ENCODE measurements around the gene HYAL4.
"Not testable (repeated sequence)": the region's sequence is repeated elsewhere in the genome, so short reads cannot be mapped to it uniquely, and the experiment has no call there.

HYAL4 gene, protein sequence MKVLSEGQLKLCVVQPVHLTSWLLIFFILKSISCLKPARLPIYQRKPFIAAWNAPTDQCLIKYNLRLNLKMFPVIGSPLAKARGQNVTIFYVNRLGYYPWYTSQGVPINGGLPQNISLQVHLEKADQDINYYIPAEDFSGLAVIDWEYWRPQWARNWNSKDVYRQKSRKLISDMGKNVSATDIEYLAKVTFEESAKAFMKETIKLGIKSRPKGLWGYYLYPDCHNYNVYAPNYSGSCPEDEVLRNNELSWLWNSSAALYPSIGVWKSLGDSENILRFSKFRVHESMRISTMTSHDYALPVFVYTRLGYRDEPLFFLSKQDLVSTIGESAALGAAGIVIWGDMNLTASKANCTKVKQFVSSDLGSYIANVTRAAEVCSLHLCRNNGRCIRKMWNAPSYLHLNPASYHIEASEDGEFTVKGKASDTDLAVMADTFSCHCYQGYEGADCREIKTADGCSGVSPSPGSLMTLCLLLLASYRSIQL

DNA sequence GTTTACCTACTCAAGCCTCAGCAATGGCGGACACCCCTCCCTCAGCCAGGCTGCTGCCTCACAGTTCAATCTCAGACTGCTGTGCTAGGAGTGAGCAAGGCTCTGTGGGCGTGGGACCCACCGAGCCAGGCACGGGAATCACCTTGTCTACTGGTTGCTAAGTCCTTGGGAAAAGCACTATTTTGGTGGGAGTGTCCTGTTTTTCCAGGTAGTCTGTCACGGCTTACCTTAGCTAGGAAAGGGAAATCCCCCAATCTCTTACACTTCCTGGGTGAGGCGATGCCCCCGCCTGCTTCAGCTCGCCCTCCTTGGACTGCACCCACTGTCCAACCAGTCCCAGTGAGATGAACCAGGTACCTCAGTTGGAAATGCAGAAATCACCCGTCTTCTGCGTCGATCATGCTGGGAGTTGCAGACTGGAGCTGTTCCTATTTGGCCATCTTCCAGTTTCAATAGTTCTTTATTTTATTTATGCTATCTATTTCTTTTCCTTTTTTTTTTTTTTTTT is at the start of gene HYAL4:
TSS of gene HYAL4 (plus strand) at position 458 of the 508 bp plus-strand sequence. CDS start 23,105 bp downstream, outside the sequence.
- DNase-seq (ENCODE audit: low spot score) = no peak

DNA sequence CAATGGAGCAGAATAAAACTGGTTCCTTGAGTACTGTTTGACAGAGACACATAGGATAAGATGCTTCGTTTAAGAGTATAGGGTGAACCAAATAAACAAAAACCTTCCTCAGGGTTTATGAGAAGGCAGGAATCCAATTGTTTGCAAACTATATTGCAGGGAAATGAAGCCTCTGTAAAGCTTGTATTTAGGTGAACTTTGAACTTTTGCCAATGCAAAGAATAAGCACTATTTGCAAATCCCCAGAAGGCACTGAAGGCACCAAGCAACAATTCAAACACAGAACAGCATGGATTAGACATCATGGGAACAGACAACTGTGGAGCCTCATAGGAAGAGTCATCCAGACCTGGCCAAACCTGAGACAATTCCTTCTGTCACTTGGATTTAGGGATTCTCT is 49.1 kb upstream of the HYAL4 start:
- no peak for DNase-seq (ENCODE audit: low spot score)

DNA sequence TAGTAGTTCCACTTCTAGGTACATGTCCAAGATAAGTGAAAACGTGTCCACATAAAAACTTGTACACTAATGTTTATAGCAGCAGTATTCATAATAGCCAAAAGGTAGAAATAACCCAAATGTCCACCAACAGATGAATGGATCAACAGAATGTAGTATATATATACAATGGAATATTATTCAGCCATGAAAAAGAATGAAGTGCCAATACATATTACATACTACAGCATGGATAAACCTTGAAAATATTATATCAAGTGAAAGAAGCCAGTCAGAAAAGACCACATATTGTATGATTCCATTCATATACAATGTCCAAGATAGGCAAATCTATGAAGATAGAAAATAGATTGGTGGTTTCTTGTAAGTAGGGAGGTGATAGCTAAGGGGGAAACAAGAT is 48.4 kb upstream of the HYAL4 start:
- no peak for DNase-seq (ENCODE audit: low spot score)

DNA sequence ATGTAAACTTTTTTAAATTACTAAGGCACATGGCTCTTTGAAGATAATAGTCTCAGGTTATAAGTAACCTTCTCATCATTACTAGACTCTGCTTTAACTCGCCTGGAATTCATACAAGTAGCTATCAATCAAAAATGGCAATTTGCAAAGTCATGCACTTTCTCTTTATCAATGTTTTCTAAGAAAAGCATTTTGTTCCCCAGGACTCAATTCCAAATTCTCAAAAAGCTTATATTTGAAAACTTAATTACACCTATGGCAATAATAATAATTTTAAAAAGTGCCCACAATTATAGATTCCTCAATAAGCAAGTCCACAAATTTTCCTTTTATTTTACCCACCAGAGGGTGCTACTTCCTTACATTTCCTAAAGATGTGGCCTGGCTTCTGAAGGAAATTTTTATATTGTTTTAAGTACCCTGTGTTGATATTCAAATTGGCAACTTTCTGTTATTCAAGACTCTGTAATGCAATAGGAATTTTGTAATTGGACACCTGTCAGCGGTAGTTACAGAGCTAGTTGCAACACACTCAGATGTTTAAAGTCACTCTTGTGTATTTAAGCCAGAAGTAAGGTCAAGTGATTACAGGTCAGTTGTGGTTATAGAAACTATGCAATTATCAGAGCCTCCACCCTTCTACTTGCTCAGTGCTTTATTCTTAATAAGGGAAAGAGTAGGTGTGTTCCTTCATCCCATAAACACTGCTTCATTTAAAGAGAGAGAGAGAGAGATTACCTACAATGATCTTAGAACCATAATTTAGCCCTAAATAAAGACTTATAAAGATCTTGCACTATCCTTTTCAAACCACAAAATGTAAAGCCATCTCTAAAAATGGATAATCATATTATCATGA is 47.1 kb upstream of the HYAL4 start:
- DNase-seq (ENCODE audit: low spot score) = peak; percentile 65

DNA sequence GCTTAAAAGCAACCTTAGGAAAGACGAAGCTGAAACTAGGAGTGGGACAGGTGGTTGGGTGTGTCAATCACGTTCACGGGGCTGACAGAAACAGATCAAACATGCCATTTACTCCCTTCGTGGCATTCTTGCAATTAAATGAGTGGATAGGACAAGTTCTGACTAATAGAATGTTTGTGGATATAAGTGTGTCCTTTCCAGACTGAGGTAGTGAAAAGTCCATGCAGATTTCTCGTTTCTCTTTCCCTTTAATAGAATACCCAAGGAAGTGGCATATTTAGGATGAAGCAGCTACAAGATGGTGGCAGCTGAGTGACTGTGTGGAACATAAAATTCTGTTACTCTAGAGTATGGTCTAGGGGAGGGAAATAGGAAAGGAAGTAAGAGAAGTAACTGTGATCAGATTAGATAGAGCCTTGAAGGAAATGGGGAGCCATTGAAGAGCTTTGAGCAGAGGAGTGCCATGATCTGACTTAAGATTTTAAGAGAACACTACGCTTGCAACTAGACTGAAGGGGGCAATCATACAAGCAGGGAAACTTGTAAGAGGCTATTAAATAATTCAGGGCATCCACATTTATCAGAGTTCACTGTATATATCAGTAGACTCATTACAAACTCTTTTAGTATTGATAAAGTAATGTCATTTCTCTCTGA is 46.3 kb upstream of the HYAL4 start:
- DNase-seq (ENCODE audit: low spot score) = no peak

DNA sequence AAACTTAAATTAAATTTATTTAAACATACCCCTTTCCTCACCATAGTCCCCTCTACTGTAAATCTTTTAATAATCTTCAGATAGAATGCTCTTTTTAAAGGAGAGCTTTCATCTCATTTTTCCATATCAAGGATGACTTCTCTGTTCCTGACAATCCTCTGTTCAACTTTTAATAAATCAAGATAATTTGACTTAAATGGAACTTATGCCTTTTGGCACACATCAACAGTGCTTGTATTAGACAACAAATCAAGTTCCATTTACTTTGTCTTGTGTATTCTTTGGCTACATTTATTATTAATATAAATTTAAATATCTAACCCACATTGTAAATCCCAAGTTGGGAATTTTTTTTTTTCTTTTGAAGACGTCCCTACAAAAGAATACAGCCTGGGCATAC is 42.7 kb upstream of the HYAL4 start:
- DNase-seq (ENCODE audit: low spot score) = no peak

DNA sequence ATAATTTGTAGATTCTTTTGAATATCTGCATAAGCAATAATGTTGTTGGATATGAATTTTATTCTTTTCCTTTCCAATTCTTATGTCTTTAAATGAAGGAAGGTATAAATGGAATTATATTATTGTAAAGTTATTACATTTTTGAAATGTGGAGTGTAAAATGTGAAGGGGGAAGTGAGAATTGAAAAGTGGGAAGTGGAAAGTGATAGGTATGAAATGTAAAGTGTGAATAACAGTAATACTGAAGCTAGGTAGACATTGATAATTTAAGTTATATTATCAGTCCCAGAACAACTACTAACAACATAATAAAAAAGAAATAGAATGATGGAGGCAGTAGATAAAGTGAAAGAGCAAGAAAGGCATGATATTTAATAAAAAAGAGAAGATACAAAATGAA is 39.7 kb upstream of the HYAL4 start:
- DNase-seq (ENCODE audit: low spot score) = no peak

DNA sequence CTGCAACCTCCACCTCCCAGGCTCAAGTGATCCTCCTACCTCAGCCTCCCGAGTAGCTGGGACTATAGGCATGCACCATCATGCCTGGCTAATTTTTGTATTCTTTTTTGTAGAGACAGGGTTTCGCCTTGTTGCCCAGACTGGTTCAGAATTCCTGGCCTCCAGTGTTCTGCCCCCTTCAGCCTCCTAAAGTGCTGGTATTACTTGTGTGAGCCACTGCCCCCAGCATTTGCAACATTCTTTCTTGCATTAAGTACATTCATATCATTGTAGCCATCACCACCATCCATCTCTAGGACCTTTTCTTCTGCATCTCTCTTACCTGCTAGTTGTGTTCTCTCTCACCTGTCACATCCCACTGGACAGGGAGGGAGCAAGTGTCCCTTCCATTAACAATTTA is 35.5 kb upstream of the HYAL4 start:
- no peak for DNase-seq (ENCODE audit: low spot score)

DNA sequence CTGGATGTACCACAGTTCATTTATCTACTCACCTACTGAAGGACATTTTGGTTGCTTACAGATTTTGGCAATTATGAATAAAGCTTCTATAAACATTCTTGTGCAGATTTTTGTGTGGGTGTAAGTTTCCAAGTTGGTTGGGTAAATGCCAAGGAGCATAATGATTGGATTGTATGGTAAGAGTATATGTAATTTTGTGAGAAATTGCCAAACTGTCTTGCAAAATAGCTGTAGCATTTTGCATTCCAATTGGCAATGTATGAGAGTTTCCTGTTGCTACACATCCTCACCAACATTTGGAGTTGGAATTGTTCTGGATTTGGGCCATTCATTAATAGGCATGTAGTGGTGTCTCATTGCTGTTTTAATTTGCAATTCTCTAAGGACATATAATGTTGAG is 33.9 kb upstream of the HYAL4 start:
- no peak for DNase-seq (ENCODE audit: low spot score)

DNA sequence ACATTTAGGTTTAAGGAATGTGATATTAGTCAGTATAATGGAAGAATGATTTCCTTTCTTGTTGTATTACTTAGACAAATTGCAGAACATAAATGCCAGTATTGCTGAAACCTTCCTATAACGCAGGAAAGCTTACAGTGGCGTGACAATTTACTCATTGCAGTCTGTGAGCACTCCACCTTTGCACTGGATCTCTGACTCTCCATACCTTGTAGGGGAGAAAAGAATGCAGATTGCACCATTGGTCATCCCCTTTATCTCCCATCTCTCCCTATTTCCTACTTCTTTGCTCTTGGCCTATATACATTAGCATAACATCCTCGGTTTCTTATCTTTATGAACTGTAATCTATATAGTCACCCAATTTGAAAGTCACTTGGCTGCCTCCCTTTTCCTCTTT is 28.1 kb upstream of the HYAL4 start:
- no peak for DNase-seq (ENCODE audit: low spot score)

DNA sequence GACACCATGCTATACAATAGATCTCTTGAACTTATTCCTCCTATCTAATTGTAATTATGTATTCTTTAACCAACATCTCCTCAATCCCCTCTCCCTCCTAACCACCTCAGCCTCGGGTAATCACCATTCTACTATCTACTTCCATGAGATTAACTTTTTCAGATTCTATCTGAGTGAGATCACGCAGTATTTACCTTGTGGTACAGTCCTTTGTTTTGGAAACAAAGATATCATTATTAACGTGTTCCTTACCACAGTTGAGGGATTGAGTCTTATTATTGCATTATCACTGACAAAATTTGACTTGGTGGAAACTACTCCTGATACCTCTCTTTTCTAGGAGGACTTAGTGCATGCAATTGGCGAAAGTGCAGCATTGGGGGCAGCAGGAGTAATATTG is 26.0 kb upstream of the HYAL4 start:
- no peak for DNase-seq (ENCODE audit: low spot score)

DNA sequence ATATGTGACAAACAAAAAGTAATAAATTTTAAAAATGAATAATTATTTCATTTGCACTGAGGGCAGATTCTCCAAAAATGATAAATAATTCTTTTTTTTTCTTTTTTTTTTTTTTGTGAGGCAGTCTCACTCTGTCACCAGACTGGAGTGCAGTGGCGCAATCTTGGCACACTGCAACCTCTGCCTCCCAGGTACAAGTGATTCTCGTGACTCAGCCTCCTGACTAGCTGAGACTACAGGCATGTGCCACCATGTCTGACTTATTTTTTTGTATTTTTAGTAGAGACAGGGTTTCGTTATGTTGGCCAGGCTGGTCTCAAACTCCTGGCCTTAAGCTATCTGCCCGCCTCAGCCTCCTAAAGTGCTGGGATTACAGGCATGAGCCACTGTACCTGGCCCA is 25.2 kb upstream of the HYAL4 start:
- DNase-seq (ENCODE audit: low spot score) = not testable (repeated sequence)

DNA sequence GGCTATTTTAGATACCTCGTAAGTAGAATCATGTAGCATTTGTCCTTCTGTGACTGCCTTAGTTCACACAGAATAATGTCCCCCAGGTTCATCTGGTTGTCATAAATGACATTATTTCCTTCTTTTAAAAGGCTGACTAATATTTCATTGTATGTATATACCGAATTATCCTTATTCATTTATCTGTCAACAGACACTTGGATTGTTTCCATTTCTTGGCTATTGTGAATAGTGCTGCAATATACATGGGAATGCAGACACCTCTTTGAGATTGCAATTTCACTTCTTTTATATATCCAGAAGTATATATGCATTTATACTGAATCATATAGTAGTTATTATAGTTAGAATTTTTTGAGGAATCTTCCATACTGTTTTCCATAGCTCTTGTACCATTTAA is 24.1 kb upstream of the HYAL4 start:
- DNase-seq (ENCODE audit: low spot score) = no peak

DNA sequence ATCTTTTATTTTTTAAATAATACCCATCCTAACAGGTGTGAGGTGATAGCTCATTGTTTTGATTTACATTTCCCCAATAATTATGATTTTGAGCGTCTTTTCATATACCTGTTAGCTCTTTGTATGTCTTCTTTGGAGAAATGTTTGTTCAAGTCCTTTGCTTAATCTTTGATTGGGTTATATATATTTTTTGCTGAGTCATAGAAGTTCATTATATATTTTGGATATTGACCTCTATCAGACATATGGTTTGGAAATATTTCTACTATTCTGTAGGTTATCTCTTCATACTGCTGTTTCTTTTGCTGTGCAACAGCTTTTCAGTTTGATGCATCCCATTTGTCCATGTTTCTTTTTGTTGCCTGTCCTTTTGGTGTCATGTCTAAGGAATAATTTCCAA is 23.6 kb upstream of the HYAL4 start:
- DNase-seq (ENCODE audit: low spot score) = no peak

DNA sequence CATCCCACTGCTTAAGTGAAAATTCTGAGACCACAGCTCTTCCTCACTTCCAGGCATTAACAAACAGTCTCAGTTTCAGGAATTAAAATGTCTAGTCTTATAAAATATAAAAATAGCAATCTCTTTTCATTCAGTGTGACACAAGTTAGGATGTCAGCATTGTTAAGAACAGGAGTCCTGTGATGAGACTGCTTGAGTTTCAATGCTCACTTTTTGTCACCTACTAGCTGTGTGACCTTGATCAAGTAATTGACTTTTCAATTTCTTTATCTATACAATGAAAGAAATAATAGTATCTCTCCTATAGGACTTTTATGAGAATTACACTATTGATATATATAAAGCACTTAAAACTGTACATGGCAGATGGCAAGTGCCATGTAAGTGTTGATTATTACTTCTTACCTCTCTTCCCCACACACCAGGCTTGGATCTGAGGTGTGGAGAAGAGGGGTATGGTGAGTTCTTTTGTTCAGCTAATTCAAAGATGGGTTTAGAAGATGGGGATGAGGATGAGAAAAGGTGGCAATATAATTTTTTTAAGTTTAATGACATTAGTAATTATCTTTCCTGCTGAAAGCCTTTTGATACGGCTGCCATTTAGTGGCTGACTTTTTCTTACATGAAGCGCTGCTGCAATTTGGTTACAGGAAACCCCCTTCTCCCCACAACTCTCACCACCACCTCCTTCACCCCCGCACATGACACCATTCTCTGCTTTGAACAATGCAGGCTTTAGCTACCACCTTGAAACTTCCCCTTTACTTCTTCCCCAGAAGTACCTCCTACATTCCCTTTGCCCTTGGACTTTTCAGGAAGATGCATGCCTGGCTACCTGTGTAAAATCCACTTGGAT is 20.8 kb upstream of the HYAL4 start:
- DNase-seq (ENCODE audit: low spot score) = no peak

DNA sequence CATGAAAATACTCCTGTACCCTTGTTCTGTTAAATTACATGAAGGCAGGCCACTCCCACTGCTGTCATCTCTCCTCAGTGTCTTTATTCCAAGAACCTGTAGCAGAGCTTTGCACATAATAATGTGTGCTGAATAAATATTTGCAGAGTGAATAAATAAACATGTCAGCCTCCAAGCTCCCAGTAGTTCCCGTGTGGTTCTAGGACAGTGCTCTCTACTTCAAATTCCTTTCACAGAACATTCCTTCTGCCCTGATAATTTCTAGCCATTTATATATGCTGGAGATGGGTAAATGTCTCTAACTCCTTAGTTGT is 20.3 kb upstream of the HYAL4 start:
- no peak for DNase-seq (ENCODE audit: low spot score)

DNA sequence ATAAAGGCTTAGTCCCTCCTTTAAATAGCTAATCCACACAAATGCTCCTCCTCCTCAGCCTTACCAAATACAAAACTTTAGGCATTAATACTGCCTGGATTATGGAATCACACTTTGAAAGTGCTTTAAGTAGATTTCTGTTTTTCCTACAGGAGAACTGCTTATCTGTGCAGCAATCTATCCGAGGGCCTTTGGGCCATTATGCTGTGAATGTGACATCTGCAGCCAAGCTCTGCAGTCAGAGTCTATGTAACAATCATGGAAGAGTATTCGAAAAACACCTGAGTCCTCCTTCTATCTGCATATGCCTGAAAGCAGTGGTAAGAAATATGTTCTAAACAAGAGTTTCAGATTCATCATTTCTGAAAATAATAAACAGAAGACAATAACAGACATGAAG is 16.2 kb upstream of the HYAL4 start:
- no peak for DNase-seq (ENCODE audit: low spot score)

DNA sequence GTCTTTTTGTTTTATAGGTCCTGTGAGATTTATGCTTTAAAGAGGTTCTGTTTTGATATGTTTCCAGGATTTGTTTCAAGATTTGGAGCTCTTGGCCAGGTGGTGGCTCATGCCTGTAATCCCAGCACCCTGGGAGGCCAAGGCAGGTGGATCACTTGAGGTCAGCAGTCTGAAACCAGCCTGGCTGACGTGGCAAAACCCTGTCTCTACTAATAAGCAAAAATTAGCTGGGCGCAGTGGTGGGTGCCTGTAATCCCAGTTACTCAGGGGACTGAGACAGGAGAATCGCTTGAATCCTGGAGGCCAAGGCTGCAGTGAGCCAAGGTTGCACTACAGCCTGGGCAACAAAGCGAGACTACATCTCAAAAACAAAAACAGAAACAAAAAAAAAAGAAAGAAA is 8.3 kb upstream of the HYAL4 start:
- DNase-seq (ENCODE audit: low spot score) = no peak

DNA sequence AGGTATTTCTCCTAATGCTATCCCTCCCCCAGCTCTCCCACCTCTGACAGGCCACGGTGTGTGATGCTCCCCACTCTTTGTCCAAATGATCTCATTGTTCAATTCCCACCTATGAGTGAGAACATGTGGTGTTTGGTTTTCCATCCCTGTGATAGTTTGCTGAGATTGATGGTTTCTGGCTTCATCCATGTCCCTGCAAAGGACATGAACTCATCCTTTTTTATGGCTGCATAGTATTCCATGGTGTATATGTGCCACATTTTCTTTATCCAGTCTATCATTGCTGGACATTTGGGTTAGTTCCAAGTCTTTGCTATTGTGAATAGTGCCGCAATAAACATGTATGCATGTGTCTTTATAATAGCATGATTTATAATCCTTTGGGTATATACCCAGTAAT is 5.9 kb upstream of the HYAL4 start:
- DNase-seq (ENCODE audit: low spot score) = not testable (repeated sequence)

DNA sequence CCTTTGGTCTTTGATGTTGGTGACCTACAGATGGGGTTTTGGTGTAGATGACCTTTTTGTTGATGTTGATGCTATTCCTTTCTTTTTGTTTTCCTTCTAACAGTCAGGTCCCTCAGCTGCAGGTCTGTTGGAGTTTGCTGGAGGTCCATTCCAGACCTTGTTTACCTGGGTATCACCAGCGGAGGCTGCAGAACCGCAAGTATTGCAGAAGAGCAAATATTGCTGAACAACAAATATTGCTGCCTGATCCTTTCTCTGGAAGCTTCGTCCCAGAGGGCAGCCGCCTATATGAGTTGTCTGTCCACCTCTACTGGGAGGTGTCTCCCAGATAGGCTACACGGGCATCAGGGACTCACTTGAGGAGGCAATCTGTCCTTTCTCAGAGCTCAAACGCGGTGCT is 827 bp upstream of the HYAL4 start:
- not testable (repeated sequence) for DNase-seq (ENCODE audit: low spot score)

DNA sequence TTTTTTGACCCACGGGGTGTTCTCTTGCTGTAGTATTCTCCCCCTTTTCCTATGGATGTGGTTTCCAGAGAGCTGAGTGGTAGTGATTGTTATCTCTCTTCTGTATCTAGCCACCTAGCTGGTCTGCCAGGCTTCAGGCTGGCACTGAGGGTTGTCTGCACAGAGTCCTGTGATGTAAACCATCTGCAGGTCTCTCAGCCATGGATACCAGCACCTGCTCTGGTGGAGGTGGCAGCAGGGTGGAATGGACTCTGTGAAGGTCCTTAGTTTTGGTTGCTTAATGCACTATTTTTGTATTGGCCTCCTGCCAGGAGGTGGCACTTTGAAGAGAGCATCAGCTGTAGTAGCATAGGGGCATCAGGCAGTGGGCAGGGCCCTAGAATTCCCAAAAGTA is 851 bp downstream of the HYAL4 start:
- DNase-seq (ENCODE audit: low spot score) = no peak

All from kidney capillary endothelial cell (primary cell).